ENCODE results near the gene TRIM72. TPM values are rescaled to one million over a fixed set of nuclear protein-coding genes. Genes with fewer than 3 reads are reported as not detected.

TRIM72 gene
- total and polyA plus RNA-seq, 2 of the 8 experiments (the other 6 are each of a cell fraction or from before 2014, with no cell fraction given), result 0.57 to 2.1 TPM

GRCh38 chr16:31219154-31219741, 5.3 kb downstream of the TRIM72 start (continued):
- TF ChIP-seq NRF1 (IDR thresholded peaks at IDR 0.05; ENCODE audit: low read depth, low read length), result no peak
- TF ChIP-seq TEAD4 (IDR thresholded peaks at IDR 0.05; ENCODE audit: low read depth, low read length), result no peak
- no peak for TF ChIP-seq CHD7 (IDR thresholded peaks at IDR 0.05; ENCODE audit: insufficient replicate concordance, low read length)
- TF ChIP-seq KDM1A (IDR thresholded peaks at IDR 0.05; ENCODE audit: borderline replicate concordance, low read length), result no peak
- no peak for TF ChIP-seq JUND (IDR thresholded peaks at IDR 0.05; ENCODE audit: low read length)
- no peak for TF ChIP-seq BCL11A (IDR thresholded peaks at IDR 0.05; ENCODE audit: low read depth in 2 of 2, low read length in 2 of 2)
- no peak for TF ChIP-seq YY1 (IDR thresholded peaks at IDR 0.05; ENCODE audit: low read depth, low read length)
- no peak for TF ChIP-seq TAF7 (optimal IDR thresholded peaks at IDR 0.05; ENCODE audit: borderline replicate concordance, low read depth, low read length)
- TF ChIP-seq POU5F1 (IDR thresholded peaks at IDR 0.05; ENCODE audit: low read depth, low read length), result no peak
- TF ChIP-seq CEBPB (IDR thresholded peaks at IDR 0.05; ENCODE audit: low read depth, low read length), result no peak
- TF ChIP-seq TAF1 (IDR thresholded peaks at IDR 0.05; ENCODE audit: low read depth, low read length), result no peak

Measured in H1 (cell line).